KOPT-K1 (cell line): ENCODE measurements around the gene PDGFRB.

Source experiments
- H3K27ac ChIP-seq: fragments of 200-600 bp; sonication (generic); 2 replicates; pipeline ENCODE4 v1.5.1; 2016; ENCODE audit warnings: antibody characterized with exemption, mild to moderate bottlenecking, low read depth, low read length; ENCODE audit not compliant: poor library complexity, severe bottlenecking
- H3K36me3 ChIP-seq: fragments of 200-600 bp; sonication (generic); 2 replicates; pipeline ENCODE4 v1.5.1; 2017; ENCODE audit warnings: antibody characterized with exemption, mild to moderate bottlenecking, low read length, moderate library complexity; ENCODE audit not compliant: insufficient read depth
- H3K9me3 ChIP-seq: fragments of 200-600 bp; sonication (generic); 2 replicates; pipeline ENCODE4 v1.5.1; 2017; ENCODE audit warnings: antibody characterized with exemption, low read length, mild to moderate bottlenecking; ENCODE audit not compliant: insufficient read depth, poor library complexity, severe bottlenecking

PDGFRB gene

DNA sequence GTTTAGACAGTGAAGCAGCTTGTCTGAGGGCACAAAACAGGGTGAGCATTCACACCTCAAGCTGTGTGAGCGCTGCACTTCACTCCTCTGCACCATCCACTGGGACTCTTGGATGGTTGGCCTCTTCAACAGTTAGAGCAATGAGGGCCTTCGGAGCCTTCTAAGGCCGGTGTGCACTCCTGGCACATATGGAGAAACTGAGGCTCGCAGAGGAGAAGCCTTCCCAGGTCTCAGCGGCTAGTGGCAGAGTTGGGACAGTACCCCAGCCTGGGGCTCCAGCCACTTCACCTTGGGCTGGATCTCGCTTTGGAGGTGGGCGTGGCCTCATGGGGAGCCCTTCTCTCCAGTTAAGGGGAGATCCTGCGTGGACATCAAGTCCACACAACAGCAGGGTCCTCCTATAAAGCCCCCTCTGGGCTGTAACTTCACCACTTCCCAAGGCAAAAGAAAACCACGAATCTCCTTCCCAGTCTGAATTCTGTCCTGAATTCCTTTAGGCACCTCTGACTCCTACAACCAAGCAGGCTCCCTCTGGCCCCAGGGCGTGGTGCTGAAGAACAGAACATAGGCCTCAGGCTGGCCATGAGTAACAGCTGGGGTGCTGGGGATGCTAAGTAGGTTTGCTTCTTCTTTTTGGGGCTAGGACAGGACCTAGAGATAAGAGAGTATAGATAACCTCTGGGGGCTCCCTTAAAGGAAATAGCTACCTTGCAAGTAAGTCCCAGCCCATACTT is 38.8 kb downstream of the PDGFRB start:
- Histone ChIP-seq H3K9me3 (no peaks in the 10 kb centered on the region), H3K27ac (no peak overlapping the region), H3K36me3 (no peaks in the 10 kb centered on the region)

DNA sequence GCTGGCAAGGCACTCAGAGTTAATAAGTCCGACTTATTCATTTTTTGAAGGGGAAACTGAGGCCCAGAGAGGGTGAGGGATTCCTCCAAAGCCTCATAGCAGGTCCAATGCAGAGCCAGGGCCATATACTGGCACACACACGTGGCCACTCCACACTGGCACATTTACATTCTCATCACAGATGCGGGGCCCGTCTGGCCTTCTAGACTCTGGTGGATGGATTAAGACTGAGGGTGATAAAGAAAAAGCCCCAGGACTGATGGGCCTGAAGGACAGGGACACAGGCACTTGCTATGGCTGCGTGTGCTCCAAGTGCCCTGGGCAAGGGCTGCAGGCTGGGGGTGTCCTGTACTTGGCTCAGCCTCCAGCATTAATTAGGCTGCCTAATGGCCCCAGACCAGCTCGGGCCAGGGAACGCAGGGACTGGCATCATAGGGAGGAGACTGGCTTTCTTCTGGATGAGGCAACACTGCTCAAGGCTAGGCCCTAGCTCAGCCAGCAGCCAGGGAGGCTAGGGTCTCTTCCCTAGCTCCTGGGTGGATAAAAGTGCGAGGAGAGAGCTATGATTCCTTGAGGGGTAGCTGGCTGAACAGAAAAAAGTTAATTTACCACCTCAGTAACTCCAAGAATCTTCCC is 40.8 kb downstream of the PDGFRB start:
- no peaks in the 10 kb centered on the region for H3K36me3 ChIP-seq
- H3K27ac ChIP-seq = no peak overlapping the region
- no peaks in the 10 kb centered on the region for H3K9me3 ChIP-seq

DNA sequence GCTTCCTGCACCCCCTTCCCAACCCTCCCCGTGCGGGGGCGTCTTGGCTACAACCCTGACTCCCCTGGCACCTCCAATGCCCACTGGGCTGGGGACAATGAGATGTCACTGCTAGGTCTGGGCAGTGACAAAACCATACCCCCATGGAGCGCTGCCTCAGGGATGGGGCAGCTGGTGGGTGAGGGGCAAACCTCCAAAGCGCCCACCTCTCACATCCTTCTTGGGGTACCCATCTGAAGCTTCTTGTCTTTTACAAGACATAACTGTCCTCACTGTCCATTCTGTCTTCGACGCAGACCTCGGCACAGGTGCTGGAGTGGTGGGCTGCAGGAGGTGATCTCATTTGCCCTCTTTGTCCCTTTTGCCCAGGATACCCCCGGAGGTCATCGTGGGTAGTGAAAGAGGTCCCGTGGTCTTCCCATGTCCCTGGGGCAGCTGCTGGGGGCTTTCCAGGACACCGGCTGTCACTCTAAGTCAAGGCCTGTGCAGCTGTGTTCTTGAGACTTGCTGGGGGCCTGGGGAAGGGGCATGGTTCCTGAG is 41.5 kb downstream of the PDGFRB start:
- no peaks in the 10 kb centered on the region for H3K36me3 ChIP-seq
- no peak overlapping the region for H3K27ac ChIP-seq
- no peaks in the 10 kb centered on the region for H3K9me3 ChIP-seq

DNA sequence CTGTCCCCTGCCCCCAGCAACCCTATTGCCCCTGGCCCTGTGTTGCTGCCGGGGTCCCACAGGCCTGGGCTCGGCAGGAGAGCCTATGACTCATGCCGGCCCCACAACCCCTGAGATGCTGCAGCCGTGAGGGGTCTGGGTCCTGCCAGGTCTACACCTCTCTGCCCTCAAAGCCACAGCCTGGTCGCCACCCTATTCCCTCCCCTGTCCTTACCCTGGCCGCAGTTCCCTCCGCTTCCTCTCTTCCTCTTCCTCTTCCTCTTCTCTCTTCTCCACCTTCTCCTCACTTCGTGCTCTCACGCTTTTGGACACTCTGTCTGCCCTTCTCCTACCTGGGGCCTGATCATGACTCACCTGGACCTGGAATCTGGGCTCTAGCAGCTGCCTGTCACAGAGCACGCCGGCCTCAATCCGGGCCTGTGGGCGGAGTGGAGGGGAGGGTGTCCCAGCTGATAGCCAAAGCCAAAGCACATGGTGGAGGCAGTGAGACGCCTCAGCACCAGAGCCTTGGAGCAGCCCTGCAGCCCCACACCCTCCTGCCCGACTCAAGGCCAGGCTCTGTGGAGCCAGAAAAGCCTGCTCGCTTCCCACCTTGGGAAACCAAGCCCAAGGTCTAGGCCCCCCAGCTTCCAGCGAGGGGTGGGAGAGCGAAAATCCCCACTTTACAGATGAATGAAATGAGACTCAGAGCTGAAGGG is 42.4 kb downstream of the PDGFRB start:
- no peak overlapping the region for H3K27ac ChIP-seq
- H3K9me3 ChIP-seq = no peaks in the 10 kb centered on the region
- no peaks in the 10 kb centered on the region for H3K36me3 ChIP-seq

DNA sequence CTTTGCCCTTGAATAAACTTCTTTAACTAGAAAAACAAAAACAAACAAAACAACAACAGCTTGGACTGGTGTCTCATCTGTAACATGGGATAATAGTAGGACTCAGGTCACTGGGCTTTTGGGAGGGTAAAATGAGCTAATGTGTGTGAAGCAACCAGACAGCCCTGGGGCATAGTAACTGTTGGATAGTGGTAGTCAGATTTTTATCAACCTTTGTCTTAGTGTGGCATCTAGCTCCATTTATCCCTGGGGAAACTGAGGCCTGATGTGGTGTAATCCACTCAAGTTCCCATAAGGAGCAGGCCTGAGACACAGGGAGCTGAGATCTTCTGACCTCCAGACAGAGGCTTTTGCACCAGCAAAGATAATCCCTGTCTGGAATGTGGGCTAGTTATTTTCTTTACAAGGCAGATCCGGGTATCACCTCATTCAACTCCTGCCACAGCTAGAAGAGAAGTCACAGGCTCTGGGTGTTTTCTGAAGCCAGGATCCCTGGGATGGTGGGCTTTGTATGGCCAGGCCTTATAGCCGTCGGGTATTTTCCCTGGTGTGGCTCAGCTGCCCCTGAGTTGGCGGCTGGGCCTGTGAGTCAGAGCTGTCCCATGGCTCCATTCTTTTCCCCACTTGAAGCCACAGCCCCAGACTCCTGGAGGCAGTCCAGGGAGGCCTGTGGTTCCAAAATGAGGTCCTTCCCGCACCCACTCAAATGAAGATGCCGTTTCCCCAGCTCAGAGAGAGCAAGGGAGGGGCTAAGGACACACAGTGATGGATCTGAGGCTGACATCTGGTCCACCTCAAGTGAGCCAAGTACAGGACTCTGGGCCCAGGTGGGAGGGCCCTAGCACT is 43.2 kb downstream of the PDGFRB start:
- H3K27ac ChIP-seq = no peak overlapping the region
- no peaks in the 10 kb centered on the region for H3K9me3 ChIP-seq
- H3K36me3 ChIP-seq = no peaks in the 10 kb centered on the region

DNA sequence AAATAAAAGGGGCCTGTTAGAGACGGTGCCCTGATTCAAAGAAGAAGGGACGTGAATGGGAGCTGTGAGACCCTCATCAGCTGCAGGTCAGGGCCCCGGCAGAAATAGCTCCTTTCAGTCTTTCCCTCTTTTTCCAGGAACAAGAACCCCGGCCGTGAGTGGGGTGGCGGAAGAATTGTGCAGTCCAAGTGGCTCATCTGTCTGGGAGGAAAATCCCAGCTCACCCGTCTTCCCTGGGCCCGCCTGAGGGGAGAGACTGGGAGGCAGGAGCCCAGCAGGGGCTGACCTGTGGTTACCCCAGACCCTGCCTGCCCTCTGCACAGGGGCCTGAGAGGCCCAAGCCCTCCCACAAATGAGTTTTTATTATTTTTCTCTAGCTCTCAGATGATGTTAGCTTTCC is 44.5 kb downstream of the PDGFRB start:
- H3K27ac ChIP-seq = no peak overlapping the region
- H3K9me3 ChIP-seq = no peaks in the 10 kb centered on the region
- no peaks in the 10 kb centered on the region for H3K36me3 ChIP-seq

DNA sequence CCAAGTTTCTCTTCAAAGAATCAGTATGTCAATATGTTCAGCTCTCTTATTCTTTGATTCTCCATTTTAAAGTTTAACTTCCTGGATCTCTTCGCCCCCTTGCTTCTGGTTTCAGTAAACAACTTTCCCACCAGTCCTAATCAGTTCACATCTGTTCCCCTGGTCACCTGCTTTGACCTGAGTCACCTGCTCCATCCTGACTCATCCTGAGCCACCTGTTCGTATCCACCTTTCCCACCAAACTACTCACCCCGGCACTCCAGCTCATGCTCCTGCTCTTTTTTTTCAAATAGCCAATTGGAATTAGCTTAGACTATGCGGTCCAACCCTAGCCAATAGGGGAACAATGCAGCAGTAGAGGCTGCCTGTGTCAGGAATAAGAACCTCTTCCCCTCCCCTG is 45.7 kb downstream of the PDGFRB start:
- no peaks in the 10 kb centered on the region for H3K36me3 ChIP-seq
- no peaks in the 10 kb centered on the region for H3K9me3 ChIP-seq
- H3K27ac ChIP-seq = no peak overlapping the region

DNA sequence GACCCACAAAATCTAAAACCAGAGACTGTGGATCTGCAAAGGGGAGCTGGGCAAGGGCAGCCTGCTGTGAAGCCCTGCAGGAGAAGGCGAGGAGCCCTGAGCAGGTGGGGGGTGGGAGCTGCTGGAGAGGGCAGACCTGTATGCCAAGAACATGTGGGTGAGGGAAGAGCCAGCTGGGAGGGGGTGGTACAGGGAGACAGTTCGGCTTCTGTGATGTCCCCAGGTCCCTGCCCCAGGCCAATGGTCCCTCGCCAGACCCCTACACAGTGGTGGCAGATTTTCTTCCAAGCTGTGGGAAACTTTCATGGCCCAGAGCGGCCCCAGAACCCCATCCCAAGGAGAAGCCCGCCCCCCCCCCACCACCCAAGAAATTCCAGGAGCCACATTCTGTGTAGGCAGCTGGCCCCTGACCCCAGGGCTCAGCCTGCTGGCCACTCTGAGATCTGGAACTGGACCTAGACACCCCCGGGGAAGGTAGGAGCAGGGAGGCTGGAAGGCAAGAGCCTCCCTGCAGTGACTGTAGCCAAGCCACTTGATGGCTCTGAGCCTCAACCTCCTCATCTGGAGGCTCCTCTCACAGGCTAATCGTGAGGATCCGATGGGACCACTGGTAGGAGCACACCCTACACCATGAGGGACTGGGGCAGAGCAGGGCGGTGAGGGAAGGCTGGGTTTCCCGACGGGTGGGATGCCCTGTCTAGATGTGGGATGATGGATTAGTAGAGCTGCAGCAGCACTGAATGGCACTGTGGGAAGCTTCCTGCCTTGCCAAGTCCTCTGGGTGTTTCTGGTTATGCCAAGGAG is 46.7 kb downstream of the PDGFRB start:
- no peak overlapping the region for H3K27ac ChIP-seq
- H3K36me3 ChIP-seq = no peaks in the 10 kb centered on the region
- no peaks in the 10 kb centered on the region for H3K9me3 ChIP-seq

DNA sequence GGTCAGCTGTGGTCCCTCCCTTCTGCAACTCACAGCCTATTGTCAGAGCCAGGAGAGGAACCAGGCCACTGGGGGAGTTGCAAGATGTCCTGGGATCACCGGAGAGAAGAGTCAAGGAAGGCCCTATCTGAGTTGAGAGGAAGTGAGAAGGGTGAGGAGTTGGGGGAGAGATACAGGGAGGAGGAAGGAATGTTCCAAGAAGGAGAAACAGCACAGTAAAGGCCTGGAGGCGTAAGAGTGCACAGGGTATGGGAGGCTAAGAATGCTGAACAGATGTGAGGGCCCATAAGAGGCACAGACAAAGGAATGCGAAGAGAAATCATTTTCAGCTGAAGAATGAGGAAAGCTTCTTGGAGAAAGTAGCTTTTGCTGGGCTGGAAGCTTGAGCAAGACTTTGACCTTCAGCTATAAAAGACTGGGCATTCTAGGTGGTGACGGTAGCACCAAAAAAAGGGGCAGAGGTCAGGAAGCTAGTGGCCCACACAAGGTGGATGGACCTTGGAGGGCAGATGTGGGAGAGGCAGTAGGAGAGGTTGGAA is 47.7 kb downstream of the PDGFRB start:
- Histone ChIP-seq H3K27ac (no peak overlapping the region), H3K9me3 (no peaks in the 10 kb centered on the region), H3K36me3 (no peaks in the 10 kb centered on the region)

DNA sequence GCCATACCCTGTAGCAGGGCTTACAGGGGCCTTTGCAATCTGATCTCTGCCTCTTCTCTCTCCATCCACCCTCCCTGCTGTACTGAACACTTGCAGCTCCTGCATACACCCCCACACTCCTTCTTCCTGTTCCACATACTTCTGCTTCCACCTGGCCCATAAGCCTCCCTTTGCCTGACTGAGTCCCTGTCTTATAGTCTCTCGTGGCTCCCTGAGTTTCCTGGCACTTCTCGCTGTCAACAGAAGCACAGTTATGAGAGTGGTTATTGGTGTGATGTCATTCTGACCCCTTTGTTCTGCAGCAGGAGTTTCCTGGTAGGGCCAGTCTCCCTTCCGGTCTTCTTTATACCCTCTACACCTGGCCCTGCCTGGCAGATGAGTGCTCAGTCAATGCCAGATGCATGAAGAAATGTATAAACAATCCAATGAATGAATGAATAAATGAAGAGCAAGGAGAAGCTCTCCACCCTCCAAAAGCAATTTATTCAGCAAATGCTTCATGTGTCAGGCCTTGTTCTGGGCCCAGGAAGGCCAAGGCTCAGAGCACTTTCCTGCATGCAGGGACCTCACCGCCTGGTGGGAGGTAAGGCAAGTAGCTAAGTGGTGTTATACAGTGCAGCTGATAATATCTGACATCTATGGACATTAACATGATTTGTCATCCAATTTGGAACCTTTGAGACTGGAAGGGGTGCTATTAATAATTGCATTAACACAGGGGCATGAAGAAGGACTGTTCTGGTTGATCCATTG is 48.8 kb downstream of the PDGFRB start:
- H3K9me3 ChIP-seq = no peaks in the 10 kb centered on the region
- H3K36me3 ChIP-seq = no peaks in the 10 kb centered on the region
- no peak overlapping the region for H3K27ac ChIP-seq

DNA sequence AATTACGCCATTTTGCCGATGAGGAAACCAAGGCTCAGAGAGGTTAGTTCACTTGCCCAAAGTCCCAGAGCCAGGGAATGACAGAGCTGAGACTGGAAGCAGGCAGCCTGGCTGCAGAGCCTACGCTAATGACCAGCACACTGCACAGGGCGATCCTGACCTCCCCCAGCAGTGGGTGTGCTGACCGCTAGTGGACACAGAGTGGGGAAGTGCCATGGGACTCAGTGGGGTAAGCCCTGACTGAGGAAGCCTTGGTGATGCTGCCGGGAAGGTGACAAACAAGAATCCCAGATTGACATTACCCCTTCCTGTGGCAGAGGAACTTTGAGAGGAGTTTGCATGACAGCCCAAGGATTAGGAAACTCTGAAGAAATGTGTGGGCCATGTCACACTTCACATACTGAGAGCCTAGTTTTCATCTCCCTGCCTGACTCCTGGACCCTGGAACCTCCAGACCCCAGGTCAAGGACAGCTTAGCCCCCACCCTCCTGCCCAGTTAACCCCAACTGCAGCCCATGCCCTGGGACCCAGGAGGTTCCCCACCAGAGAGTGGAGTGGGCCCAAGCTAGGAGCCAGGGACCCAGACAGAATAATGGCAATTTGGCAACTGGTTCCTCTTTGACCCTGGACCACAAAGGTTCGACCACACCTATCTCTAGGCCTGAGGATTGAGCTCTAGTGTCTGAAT is 49.6 kb downstream of the PDGFRB start:
- H3K36me3 ChIP-seq = no peaks in the 10 kb centered on the region
- H3K9me3 ChIP-seq = no peaks in the 10 kb centered on the region
- H3K27ac ChIP-seq = no peak overlapping the region

DNA sequence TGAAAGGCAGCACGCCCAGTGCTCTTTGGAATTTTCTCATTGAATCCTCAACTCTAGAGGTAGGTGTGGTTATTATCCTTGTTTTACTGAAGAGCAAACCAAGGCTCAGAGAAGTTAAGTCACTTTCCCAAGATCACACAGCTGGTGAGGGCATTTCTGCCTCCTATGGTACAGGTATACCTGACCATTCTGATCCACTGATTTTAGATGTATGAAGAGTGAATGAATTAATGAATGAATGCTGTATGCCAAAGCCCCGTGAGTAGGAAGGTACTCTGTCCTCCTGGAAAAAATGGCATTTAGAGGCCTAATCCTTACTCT is 51.1 kb downstream of the PDGFRB start:
- H3K9me3 ChIP-seq = no peaks in the 10 kb centered on the region
- H3K36me3 ChIP-seq = no peaks in the 10 kb centered on the region
- H3K27ac ChIP-seq = no peak overlapping the region
